ENCODE measurements around the gene TMPRSS4.

DNA sequence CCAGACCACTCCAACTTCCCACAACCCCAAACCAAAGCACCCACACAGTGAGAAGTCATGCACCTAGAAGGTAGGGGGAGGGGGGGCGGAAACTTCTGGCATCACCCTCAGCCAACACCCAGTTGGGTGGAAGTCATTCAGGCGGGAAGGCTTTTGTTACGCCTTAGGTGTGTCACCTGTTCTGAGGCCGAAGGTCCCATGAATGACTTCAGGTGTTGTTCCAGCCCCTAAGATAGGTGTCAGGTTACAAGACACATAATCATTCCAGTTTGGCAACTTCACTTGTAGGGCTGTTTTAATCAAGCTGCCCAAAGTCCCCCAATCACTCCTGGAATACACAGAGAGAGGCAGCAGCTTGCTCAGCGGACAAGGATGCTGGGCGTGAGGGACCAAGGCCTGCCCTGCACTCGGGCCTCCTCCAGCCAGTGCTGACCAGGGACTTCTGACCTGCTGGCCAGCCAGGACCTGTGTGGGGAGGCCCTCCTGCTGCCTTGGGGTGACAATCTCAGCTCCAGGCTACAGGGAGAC is at the start of gene TMPRSS4:
- TF ChIP-seq RNF2 (IDR thresholded peaks at IDR 0.05): no peak
- TF ChIP-seq, protein P1, sequence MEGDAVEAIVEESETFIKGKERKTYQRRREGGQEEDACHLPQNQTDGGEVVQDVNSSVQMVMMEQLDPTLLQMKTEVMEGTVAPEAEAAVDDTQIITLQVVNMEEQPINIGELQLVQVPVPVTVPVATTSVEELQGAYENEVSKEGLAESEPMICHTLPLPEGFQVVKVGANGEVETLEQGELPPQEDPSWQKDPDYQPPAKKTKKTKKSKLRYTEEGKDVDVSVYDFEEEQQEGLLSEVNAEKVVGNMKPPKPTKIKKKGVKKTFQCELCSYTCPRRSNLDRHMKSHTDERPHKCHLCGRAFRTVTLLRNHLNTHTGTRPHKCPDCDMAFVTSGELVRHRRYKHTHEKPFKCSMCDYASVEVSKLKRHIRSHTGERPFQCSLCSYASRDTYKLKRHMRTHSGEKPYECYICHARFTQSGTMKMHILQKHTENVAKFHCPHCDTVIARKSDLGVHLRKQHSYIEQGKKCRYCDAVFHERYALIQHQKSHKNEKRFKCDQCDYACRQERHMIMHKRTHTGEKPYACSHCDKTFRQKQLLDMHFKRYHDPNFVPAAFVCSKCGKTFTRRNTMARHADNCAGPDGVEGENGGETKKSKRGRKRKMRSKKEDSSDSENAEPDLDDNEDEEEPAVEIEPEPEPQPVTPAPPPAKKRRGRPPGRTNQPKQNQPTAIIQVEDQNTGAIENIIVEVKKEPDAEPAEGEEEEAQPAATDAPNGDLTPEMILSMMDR (IDR thresholded peaks at IDR 0.05 in 2 of 3, conservative IDR thresholded peaks at IDR 0.05 in 1 of 3; ENCODE audit: insufficient read depth in 2 of 3, low read depth in 1 of 3, low read length in 3 of 3): no peak
